Femur (tissue), 1 donor: ENCODE data around the gene PAQR5.
"Not testable (repeated sequence)": the region's sequence is repeated elsewhere in the genome, so short reads cannot be mapped to it uniquely, and the experiment has no call there.

ENCODE experiments used
- DNase-seq: peaks from one replicate; pipeline ENCODE4 v3.0.0-alpha.2; 2017

Gene PAQR5

DNA sequence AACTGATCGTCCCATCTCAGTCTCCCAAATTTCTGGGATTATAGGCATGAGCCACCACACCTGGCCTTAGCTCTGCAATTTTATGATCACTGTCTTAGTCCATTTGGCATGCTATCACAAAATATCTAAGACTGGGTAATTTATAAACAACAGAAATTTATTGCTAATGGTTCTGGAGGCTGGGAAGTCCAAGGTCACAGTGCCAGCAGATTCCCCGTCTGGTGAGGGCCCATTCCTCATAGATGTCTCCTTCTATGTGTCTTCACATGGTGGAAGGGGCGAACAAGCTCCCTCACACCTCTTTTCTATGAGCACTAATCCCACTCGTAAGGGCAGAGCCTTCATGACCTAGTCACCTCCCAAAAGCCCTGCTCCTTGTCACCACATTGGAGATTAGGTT, 60.1 kb downstream of the PAQR5 start:
- DNase-seq: no peak

DNA sequence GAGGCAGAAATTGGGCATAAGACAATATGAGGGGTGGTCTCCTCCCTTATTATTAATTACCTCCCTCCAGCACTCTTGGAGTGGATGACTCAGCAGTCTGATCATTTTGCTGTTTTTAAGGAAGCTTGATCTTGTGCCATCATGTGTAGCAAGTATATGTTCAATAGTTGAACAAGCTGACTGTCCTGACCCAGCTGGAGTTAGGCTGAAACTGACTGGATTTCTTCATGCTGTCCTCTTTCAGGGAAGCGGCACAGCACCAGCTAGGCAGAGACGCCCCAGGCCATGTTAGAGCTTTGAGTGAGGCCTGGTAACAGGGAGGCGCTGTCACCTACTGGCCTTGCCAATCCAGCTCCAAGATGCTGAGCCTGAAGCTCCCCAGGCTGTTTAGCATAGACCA, 61.0 kb downstream of the PAQR5 start:
- DNase-seq: no peak

DNA sequence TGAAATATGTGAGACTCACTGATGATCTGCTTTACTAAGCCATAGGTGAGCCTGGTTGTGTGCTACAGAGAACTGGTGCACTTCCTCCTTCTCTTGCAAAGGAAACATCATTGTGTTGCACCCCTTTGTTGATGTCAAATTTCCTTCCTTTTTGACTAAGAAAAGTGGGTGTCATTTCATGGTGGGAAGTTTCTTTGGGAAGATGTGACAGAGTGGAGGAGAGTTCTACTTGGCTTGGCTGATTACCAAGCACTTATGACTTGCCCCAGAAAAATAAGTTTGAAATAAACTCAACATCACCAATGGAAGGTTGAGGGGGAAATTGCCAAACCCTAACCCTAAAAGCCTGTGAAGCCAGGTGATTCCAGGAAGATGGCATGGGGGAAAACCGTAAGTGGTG, 61.9 kb downstream of the PAQR5 start:
- DNase-seq: no peak

DNA sequence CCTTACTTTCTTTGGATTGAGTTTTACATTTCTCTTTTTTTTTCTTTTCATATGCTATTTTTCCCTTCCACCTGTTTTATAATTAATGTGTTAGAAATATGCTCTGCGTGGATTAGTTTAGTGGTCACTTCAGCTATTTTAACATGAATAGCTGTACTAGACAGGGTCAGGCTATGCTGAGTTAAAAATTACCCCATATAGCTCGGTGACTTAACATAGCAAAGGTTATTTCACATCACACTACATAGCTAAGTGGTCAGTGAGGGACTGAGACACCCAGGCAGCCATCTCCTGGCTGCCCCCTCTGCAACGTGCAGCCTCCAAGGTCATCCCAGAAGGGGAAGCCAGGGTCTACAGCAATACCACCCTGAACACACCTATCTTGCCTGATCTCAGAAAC, 68.5 kb downstream of the PAQR5 start:
- DNase-seq: no peak

DNA sequence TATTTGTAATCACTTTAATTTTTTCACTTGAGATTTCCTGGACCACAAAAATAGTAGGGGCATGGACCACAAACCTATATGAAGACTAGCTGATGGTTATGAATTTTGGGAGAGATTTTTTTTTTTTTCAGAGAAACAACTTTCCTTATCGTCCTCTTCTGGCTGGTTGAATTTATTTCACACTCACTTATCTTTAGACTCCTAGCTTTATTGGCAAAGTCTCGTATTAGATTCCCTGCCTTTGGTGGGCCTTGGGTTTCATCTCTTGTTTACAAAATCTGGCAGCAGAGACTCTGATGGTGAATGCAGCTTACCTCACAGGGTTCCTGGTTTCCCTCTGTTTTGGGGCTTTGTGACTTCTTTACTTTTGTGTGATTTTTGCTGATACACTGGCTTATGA, 70.9 kb downstream of the PAQR5 start:
- no peak for DNase-seq

DNA sequence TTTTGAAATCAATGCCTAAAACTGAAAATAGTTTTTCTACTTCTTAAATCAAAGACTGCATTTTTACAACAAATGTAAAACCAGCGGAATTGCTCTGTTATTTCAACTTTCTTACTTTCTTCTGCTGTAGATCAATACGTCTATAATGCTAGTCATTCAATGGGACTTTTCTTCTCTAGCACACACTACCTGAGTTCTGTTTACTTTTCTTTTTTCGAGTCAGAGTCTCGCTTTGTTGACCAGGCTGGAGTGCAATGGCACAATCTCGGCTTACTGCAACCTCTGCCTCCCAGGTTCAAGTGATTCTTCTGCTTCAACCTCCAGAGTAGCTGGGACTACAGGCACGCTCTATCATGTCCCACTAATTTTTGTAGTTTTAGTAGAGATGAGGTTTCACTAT, 74.7 kb downstream of the PAQR5 start:
- no peak for DNase-seq

DNA sequence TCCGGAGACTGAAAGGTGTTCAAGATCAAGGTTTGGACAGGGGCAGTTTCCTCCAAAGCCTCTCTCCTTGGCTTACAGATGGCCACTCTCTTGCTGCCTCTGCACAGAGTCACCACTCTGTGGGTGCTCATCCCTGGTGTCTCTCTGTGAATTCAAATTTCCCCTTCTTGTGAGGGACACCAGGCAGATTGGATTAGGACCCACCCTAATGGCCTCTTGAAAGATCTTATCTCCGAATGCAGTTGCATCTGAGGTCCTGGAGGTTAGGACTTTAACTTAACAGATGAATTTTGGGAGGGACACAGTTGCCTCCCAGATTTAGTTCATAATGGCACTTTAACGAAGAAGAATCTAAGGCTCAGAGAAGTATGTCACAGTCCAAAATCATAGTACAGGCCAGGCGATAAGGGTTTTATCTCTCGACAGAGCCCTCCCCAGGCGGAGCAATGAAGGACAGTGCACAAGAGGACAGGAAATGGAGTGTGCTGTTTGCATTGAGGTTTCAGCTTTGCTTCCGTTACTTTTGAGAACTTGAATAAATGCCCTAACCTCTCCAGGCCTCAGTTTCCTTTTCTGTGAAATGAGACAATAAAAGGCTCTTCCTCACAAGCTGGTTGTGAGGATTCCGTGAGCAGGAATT, 76.6 kb downstream of the PAQR5 start:
- no peak for DNase-seq

DNA sequence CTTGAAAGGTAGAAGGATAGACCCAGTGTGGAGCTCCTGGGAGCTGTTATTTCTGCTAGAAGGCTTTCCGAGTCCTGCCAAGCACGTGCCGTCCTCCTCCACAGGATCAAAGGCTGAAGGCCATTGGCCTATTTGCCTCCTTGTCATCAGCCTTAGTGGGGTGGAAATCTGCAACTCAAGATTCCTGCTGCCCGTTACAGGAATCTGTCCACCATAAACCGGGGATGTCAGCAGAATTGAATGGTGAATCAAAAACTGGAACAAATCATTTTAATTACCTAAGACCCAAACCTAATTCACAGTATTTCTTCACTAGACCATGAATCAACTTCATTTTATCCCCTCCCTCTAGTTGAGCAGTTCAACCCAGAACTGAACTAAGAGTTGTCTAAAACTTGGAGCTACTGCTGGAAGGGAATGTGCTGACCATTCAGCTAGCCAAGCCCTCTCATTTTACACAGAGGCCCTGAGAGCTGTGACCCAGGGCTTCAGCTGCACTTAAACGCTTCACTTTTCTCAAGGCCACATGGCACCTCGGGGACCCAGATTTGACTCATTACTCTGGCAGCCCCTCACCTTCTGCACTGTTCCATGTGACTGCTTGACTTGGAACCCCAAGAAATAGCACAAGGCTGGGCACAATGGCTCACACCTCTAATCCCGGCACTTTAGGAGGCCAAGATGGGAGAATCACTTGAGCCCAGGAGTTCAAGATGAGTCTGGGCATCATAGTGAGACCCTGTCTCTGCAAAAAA, 78.7 kb downstream of the PAQR5 start:
- no peak for DNase-seq

DNA sequence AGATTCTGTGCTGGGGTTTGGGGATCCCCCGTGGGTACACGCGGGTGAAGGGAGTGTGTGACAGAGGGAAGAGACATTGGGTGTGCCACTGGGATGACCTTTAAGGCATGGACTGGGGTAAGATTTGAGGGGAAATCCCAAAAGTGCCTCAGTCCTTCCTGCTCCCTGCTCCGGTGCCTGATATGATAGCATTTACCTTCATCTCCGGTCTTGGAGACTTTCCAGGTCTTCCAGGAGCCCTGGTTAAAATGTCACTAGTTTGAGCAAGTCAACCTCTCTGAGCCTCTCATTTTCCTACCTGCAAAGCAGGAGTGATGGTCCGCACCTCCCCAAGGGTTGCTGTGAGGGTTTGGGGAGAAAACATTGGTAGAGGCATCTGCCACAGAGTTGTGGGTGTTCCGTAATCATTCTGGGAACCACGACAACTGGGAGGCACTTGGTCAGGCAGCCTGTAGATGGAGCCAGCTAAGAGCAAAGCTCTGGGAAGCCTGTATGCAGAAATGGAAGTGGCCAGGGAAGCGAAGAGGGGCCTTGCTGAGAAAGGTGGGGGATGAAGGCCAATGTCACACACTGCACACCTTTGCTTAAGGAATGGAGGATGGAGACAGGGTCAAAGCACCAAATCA, 81.5 kb downstream of the PAQR5 start:
- DNase-seq: no peak

DNA sequence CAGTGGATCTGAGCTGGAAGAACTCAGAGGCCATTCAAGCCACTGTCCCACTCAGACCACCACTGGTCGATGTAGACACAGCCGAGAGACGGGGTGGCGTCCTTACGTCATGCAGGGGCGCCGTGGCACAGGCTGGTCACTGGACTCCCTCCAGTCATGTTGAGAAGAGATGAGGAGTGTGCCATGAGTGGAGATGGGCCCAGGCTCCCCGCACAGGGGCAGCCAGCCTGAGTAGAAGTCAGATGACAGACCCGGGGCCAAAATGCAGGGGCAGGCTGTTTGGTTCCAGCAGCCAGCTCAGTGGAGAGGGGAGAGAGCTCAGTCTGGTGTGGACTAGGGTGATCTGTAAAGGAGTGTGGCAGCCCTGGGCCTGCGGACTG, 82.0 kb downstream of the PAQR5 start:
- no peak for DNase-seq

DNA sequence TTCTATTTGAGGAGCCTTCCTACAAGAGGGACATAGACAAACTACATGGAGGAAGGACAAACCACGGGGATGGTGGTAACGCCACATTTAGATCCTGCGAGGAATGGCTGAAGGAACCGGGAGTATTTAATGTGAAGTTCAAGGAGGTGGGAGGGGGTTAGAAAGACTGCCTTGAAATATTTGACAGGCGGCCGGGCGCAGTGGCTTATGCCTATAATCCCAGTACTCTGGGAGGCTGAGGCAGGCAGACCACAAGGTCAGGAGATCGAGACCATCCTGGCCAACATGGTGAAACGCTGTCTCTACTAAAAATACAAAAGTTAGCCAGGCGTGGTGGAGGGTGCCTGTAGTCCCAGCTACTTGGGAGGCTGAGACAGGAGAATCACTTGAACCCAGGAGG, 83.5 kb downstream of the PAQR5 start:
- not testable (repeated sequence) for DNase-seq

DNA sequence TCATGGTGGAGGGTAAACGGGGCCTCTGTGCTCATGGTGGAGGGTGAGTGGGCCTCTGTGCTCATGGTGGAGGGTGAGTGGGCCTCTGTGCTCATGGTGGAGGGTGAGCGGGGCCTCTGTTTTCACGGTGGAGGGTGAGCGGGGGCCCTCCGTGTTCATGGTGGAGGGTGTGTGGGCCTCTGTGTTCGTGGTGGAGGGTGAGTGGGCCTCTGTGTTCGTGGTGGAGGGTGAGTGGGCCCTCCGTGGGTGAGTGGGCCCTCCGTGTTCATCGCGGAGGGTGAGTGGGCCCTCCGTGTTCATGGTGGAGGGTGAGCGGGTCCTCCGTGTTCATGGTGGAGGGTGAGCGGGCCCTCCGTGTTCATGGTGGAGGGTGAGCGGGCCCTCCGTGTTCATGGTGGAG, 85.4 kb downstream of the PAQR5 start:
- not testable (repeated sequence) for DNase-seq

DNA sequence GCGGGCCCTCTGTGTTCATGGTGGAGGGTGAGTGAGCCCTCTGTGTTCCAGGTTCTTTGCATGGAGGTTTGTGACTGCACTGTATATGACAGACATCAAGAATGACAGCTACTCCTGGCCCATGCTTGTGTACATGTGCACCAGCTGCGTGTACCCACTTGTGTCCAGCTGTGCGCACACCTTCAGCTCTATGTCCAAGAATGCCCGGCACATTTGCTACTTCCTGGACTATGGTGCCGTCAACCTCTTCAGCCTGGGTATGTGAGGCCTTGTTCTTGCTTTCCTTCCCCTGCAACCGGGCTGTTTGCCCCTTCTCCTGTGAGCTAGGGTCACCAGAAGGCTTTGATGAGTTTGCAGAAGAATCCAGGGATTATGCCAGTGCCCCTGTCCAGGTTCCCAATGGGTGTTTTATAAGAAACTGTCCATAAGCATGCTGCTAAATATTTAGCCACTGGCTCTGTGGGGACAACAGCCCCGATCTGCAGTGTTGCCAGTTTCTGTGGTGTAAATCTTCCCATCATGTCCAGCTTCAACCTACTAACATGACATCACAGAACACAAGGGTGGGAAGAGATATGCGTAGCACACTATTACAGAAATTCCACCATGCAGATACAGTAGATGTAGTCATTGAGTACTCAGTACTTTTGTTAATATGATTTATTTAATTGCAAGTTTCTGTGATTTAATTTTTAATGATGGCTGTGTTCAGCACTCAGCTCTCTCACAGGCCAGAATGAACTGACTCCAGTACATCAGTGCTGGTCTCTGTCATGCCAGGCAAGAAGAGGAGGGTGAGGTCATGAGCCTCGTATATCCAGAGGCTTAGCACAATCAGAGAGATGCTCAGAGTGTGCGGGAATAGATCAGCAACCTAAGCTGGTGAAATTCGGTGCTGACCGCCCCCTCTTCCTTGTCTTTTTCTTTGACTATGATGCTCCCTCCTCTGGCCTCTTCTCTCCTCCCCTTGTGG, 86.2 kb downstream of the PAQR5 start:
- DNase-seq: no peak

DNA sequence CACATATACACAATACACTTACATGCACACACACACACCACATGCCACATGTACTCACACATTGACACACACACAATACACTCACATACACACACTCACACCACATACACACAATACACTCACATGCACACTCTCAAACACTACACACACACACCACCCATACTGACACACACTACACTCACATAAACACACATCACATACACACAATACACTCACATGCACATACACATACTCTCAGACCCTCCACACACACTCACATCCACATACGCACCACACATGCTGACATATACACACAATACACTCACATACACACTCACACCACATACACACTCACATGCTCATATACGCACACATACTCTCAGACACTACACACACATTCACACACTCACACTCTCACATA, 87.1 kb downstream of the PAQR5 start:
- DNase-seq: no peak

DNA sequence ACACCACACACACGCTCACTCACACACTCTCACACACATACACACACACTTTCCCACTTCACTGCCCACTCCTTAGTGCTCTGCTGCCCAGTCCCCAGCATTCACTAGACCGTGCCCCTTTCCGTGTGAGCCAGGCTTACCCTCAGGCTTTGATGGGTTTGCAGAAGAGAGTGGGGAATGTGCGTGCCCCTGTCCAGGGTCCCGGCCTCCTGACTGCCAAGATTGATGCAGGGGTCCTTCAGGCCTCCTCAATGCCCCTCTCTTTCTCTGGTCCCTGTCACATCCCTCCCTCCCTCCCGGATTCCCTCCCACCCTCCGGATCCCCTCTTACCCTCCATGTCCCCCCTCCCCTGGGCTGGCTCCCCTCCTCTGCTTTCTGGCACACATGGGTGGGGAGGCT, 87.6 kb downstream of the PAQR5 start:
- no peak for DNase-seq

DNA sequence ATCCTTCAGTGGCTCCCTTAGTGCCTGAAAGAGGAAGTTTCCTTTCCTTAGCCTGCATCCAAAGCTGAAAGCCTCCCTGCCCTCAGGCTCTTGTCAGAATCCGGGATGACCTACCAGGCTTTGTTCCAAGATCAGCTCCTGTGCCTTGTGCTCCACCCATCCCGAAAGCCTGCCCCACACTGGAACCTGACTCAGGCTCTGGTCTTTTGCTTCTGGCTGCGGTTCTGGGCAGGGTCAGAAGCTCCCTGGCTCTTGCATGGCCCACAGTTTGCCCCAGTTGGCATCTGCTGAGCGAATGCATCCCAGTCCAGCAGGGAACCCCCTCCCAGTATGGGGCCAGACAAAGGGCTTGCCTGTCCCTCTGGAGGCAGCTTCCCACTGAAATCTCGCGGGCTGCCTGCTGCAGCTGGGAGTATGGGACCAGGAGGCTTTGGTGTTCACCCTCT, 89.6 kb downstream of the PAQR5 start:
- DNase-seq: no peak

DNA sequence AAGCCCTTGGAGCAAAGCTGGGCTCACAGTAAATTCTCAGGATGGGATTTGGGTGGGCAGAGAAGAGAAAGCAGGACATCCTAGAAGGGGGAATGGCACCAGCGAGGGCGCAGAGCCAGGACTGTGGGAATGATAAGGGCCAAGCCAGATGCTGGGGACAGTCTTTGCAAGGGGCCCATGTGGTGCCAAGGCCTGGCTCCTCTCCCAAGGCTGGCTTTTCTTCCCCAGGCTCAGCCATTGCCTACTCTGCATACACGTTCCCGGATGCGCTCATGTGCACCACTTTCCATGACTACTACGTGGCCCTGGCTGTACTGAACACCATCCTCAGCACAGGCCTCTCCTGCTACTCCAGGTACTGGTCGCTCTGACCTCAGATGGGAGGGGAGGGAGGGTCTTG, 90.7 kb downstream of the PAQR5 start:
- DNase-seq: no peak

DNA sequence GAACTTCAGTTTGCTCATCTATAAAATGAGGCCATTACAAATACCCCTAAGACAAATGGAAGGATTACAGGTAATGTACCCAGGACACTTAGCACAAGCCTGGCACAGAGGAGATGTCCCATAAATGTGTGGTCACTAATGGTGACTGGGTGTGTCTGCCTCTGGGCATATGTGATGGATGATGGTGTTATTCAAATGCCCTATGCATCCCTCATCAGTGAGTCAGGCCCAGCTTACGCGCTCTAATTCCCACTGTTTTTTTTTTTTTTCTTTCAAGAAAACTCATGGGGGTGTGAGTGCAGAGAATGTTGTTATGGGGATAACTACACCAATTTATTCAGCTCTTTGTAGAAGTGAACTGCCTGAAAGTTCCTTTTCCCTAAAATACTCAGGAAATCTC, 91.9 kb downstream of the PAQR5 start:
- no peak for DNase-seq

DNA sequence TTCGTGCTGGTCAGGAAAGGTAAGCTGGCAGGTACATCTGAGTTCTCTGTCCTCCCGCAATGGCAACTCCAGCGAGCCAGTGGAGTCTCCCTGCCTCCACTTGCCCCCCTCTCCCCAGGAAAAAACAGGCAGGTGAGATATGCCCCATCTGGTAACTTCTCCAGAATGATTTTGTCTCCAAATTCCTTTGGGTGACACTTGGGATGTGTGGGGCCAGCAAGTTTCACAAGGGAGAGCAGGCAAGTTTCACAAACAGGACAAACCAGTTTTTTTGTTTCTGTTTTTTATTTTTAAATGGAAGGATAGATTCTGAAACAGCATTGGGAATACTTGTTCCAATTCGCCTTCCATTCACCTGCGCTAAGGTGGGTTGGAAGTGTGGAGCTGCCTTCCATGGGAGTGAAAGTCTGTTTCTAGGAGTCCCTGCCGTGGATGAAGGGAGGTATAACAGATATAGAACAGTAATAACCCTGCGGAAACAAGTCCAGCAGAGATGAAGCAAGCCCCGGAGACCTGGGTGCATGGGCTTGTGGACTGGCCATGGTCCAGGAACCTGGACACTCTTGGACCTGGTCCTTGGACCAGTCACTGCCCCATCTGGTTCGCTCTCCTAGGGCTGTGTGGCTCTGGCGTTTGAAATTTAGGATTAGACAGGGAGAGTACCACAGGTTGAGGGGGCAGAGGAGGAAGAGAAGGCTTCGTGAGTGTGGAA, 92.5 kb downstream of the PAQR5 start:
- no peak for DNase-seq

DNA sequence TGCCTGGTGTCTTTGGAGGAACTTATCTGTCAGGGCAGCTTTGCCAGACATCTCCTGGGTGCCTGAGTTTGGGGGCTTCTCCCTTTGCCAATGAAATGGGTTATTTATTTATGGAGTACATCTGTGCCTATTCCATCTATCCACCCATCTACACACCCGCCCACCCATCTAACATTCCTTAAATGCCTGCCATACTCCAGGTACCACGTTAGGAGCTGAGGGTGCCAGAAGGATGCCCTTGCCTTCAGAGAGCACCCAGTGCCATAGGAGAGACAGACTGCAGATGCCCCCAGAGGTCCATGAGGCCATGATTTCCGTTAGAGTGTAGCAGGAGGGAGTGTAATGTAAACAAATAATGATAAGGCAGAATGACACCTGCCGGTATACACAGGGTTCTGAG, 93.6 kb downstream of the PAQR5 start:
- DNase-seq: no peak

DNA sequence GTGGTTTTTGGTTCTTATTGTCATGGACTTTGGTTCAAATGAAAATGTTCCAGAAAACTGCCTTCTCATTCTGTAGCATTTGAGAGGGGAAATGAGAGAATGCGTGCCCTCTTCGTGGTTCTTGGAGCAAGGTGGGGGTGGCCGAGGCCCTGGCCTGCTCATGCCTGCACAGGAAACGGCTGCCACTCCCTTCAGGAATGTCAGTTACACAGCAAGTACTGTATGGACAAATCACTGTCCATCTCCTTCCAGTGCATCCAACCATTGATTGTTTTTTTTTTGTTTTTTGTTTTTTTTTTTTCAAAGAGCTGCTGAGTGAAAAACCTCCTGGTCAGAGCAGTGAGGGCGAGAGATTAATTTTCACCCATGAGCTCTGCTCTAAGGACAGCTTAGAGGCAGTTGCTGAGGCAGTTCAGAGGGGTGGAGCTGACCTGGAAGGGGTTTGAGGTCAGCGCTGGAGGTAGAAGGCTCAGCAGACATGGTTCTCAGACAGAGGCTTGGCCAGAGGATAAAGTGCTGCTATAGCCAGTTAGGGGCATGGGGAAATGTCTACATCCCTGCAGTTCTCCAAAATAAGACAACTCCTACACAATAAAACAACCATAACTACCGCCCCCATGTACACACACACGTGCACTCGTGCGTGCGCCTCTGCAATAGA, 95.2 kb downstream of the PAQR5 start:
- DNase-seq: no peak
